SJSA1 (cell line): ENCODE measurements around the gene PNPLA1. TPM values are rescaled to one million over a fixed set of nuclear protein-coding genes. Genes with fewer than 3 reads are reported as not detected.

ENCODE experiments used
- DNase-seq, 2 experiments: peaks; one replicate each; pipeline ENCODE4 v3.0.0-alpha.2; 2015 to 2020; ENCODE audit warnings: low spot score in 2 of 2, low read depth in 1 of 2
- H3K27ac ChIP-seq: fragments of 250-450 bp; sonication (Bioruptor Pico); 2 replicates; pipeline ENCODE4 v1.5.1; 2020; ENCODE audit warnings: mild to moderate bottlenecking, moderate library complexity
- H3K27me3 ChIP-seq: fragments of 250-450 bp; sonication (Bioruptor Pico); replicated peaks from 2 replicates; pipeline ENCODE4 v1.5.1; 2020; ENCODE audit warnings: mild to moderate bottlenecking, moderate library complexity
- H3K36me3 ChIP-seq: fragments of 250-450 bp; sonication (Bioruptor Pico); 2 replicates; pipeline ENCODE4 v1.5.1; 2020; ENCODE audit warnings: mild to moderate bottlenecking
- H3K4me1 ChIP-seq: fragments of 250-450 bp; sonication (Bioruptor Pico); replicated peaks from 2 replicates; pipeline ENCODE4 v1.6.1; 2021; ENCODE audit warnings: mild to moderate bottlenecking
- H3K4me3 ChIP-seq: fragments of 250-450 bp; sonication (Bioruptor Pico); 2 replicates; pipeline ENCODE4 v1.5.1; 2020; ENCODE audit warnings: mild to moderate bottlenecking
- H3K9me3 ChIP-seq: fragments of 250-450 bp; sonication (Bioruptor Pico); replicated peaks from 2 replicates; pipeline ENCODE4 v1.5.1; 2020; ENCODE audit warnings: mild to moderate bottlenecking
- total RNA-seq: library from RNA; depleted of rRNA; stranded (reverse); fragments of >200 nt; shearing (Covaris generic); gene quantifications from 2 replicates; pipeline ENCODE4 v1.2.3, GENCODE V29; 2014

PNPLA1 gene
- total RNA-seq, 1 experiment from 2014 or later = not detected

GRCh38 chr6:36239774-36240173 is 30.1 kb upstream of the PNPLA1 start:
- no peak for DNase-seq
- no peak overlapping the region for H3K4me3 ChIP-seq
- H3K4me1 ChIP-seq = no peaks in the 10 kb centered on the region; the same call in 1 of the 2 replicates
- no peak overlapping the region for H3K27ac ChIP-seq
- no peaks in the 10 kb centered on the region for H3K27me3 ChIP-seq
- no peaks in the 10 kb centered on the region for H3K36me3 ChIP-seq
- H3K9me3 ChIP-seq = no peaks in the 10 kb centered on the region

GRCh38 chr6:36241728-36242127 is 28.1 kb upstream of the PNPLA1 start:
- DNase-seq = no peak
- no peaks in the 10 kb centered on the region; the same call in 1 of the 2 replicates for H3K4me1 ChIP-seq

GRCh38 chr6:36242161-36242560 is 27.7 kb upstream of the PNPLA1 start:
- Histone ChIP-seq H3K4me1 (no peaks in the 10 kb centered on the region; the same call in 1 of the 2 replicates), H3K36me3 (no peaks in the 10 kb centered on the region), H3K4me3 (no peak overlapping the region), H3K27ac (no peak overlapping the region), H3K27me3 (no peaks in the 10 kb centered on the region), H3K9me3 (no peaks in the 10 kb centered on the region)
- DNase-seq = no peak

More at GRCh38 chr6:36241728-36242127, 28.1 kb upstream of the PNPLA1 start:
- H3K4me3 ChIP-seq = no peak overlapping the region
- H3K9me3 ChIP-seq = no peaks in the 10 kb centered on the region
- no peaks in the 10 kb centered on the region for H3K36me3 ChIP-seq
- H3K27ac ChIP-seq = no peak overlapping the region
- H3K27me3 ChIP-seq = no peaks in the 10 kb centered on the region

- Histone ChIP-seq H3K27ac (no peak overlapping the region), H3K27me3 (no peaks in the 10 kb centered on the region), H3K4me1 (no peaks in the 10 kb centered on the region; the same call in 1 of the 2 replicates), H3K4me3 (no peak overlapping the region), H3K9me3 (no peaks in the 10 kb centered on the region), H3K36me3 (no peaks in the 10 kb centered on the region)
- no peak for DNase-seq
These were observed 27.2 kb upstream of the PNPLA1 start for GRCh38 chr6:36242626-36243025.

- H3K4me1 ChIP-seq = no peaks in the 10 kb centered on the region; the same call in 1 of the 2 replicates
- H3K27me3 ChIP-seq = no peaks in the 10 kb centered on the region
- no peaks in the 10 kb centered on the region for H3K36me3 ChIP-seq
- DNase-seq = no peak
- H3K9me3 ChIP-seq = no peaks in the 10 kb centered on the region
- no peak overlapping the region for H3K27ac ChIP-seq
- no peak overlapping the region for H3K4me3 ChIP-seq
These were observed 26.2 kb upstream of the PNPLA1 start for GRCh38 chr6:36243562-36244212.

GRCh38 chr6:36244641-36245280 is 25.1 kb upstream of the PNPLA1 start:
- Histone ChIP-seq H3K27me3 (no peaks in the 10 kb centered on the region), H3K9me3 (no peaks in the 10 kb centered on the region), H3K4me3 (no peak overlapping the region), H3K27ac (no peak overlapping the region), H3K4me1 (no peaks in the 10 kb centered on the region; the same call in 1 of the 2 replicates), H3K36me3 (no peaks in the 10 kb centered on the region)
- peak in 1 of 2 experiments; percentile 10 for DNase-seq

GRCh38 chr6:36245572-36246061 is 24.2 kb upstream of the PNPLA1 start:
- H3K27ac ChIP-seq = no peak overlapping the region
- DNase-seq = no peak
- no peaks in the 10 kb centered on the region; the same call in 1 of the 2 replicates for H3K4me1 ChIP-seq
- H3K27me3 ChIP-seq = no peaks in the 10 kb centered on the region
- no peak overlapping the region for H3K4me3 ChIP-seq
- H3K36me3 ChIP-seq = no peaks in the 10 kb centered on the region
- H3K9me3 ChIP-seq = no peaks in the 10 kb centered on the region

GRCh38 chr6:36246506-36247268 is 23.2 kb upstream of the PNPLA1 start:
- no peak for DNase-seq

GRCh38 chr6:36247693-36248092 is 22.2 kb upstream of the PNPLA1 start:
- no peak overlapping the region for H3K4me3 ChIP-seq
- H3K4me1 ChIP-seq = no peaks in the 10 kb centered on the region; the same call in 1 of the 2 replicates
- no peaks in the 10 kb centered on the region for H3K36me3 ChIP-seq
- H3K27me3 ChIP-seq = no peaks in the 10 kb centered on the region
- no peak for DNase-seq
- no peak overlapping the region for H3K27ac ChIP-seq
- no peaks in the 10 kb centered on the region for H3K9me3 ChIP-seq

More at GRCh38 chr6:36246506-36247268, 23.2 kb upstream of the PNPLA1 start:
- Histone ChIP-seq H3K36me3 (no peaks in the 10 kb centered on the region), H3K27ac (no peak overlapping the region), H3K4me1 (no peaks in the 10 kb centered on the region; the same call in 1 of the 2 replicates), H3K9me3 (no peaks in the 10 kb centered on the region), H3K4me3 (no peak overlapping the region), H3K27me3 (no peaks in the 10 kb centered on the region)

- no peak overlapping the region for H3K4me3 ChIP-seq
- H3K4me1 ChIP-seq = no peaks in the 10 kb centered on the region; the same call in 1 of the 2 replicates
- no peaks in the 10 kb centered on the region for H3K36me3 ChIP-seq
- no peaks in the 10 kb centered on the region for H3K27me3 ChIP-seq
- no peak for DNase-seq
- H3K9me3 ChIP-seq = no peaks in the 10 kb centered on the region
- no peak overlapping the region for H3K27ac ChIP-seq
These were observed 20.9 kb upstream of the PNPLA1 start for GRCh38 chr6:36248980-36249379.

- DNase-seq = no peak
- Histone ChIP-seq H3K36me3 (no peaks in the 10 kb centered on the region), H3K4me3 (no peak overlapping the region), H3K27me3 (no peaks in the 10 kb centered on the region), H3K27ac (no peak overlapping the region), H3K4me1 (no peaks in the 10 kb centered on the region; the same call in 1 of the 2 replicates), H3K9me3 (no peaks in the 10 kb centered on the region)
These were observed 20.3 kb upstream of the PNPLA1 start for GRCh38 chr6:36249536-36249935.

- Histone ChIP-seq H3K4me1 (no peaks in the 10 kb centered on the region), H3K9me3 (no peaks in the 10 kb centered on the region; the same call in 1 of the 2 replicates)
These were observed 17.9 kb upstream of the PNPLA1 start for GRCh38 chr6:36252005-36252404.

GRCh38 chr6:36263390-36264000 is 6.4 kb upstream of the PNPLA1 start:
- H3K9me3 ChIP-seq = no peaks in the 10 kb centered on the region; the same call in 1 of the 2 replicates
- peaks cover 28% of the 10 kb centered on the region for H3K27me3 ChIP-seq
- H3K36me3 ChIP-seq = no peaks in the 10 kb centered on the region

More at GRCh38 chr6:36252005-36252404, 17.9 kb upstream of the PNPLA1 start:
- no peak overlapping the region for H3K4me3 ChIP-seq
- no peak for DNase-seq
- H3K27me3 ChIP-seq = no peaks in the 10 kb centered on the region
- no peak overlapping the region for H3K27ac ChIP-seq
- no peaks in the 10 kb centered on the region for H3K36me3 ChIP-seq

More at GRCh38 chr6:36263390-36264000, 6.4 kb upstream of the PNPLA1 start:
- Histone ChIP-seq H3K27ac (no peak overlapping the region), H3K4me1 (no peaks in the 10 kb centered on the region), H3K4me3 (no peak overlapping the region)
- no peak for DNase-seq
